Duodenal mucosa (tissue), 2 donors: ENCODE data around the gene DHRS2.
"Not testable (repeated sequence)": the region's sequence is repeated elsewhere in the genome, so short reads cannot be mapped to it uniquely, and the experiment has no call there.

ENCODE experiments used
- H3K27ac ChIP-seq: one replicate; pipeline ENCODE4 v1.7.0; 2013; ENCODE audit warnings: low read depth, low read length
- H3K27me3 ChIP-seq, 2 donors: one replicate each; pipeline ENCODE4 v1.7.0; 2013; ENCODE audit warnings: low read length in 2 of 2, control low read depth in 1 of 2; ENCODE audit not compliant: insufficient read depth in 2 of 2, control insufficient read depth in 1 of 2
- H3K36me3 ChIP-seq, 2 donors: one replicate each; pipeline ENCODE4 v1.7.0; 2013; ENCODE audit warnings: low read length in 2 of 2, control low read depth in 1 of 2; ENCODE audit not compliant: insufficient read depth in 2 of 2, control insufficient read depth in 1 of 2
- H3K4me1 ChIP-seq, 2 donors: one replicate each; pipeline ENCODE4 v1.7.0; 2013; ENCODE audit warnings: low read length in 2 of 2, control low read depth in 1 of 2; ENCODE audit not compliant: insufficient read depth in 2 of 2, control insufficient read depth in 1 of 2
- H3K4me3 ChIP-seq, 2 donors: one replicate each; pipeline ENCODE4 v1.7.0; 2013; ENCODE audit warnings: low read length in 2 of 2, low read depth in 1 of 2
- H3K9ac ChIP-seq, 2 donors: one replicate each; pipeline ENCODE4 v1.7.0; 2013; ENCODE audit warnings: low read length in 2 of 2, low read depth in 1 of 2
- H3K9me3 ChIP-seq, 2 donors: one replicate each; pipeline ENCODE4 v1.7.0; 2013; ENCODE audit warnings: low read length in 2 of 2, control low read depth in 1 of 2; ENCODE audit not compliant: control insufficient read depth in 1 of 2

DHRS2 gene

GRCh38 chr14:23681337-23681736 is 45.2 kb downstream of the DHRS2 start:
- Histone ChIP-seq H3K9ac (no peak overlapping the region), H3K4me3 (no peak overlapping the region), H3K27me3 (peaks cover 0 to 9% of the 10 kb centered on the region in 2 donors), H3K27ac (no peak overlapping the region), H3K4me1 (no peaks in the 10 kb centered on the region), H3K36me3 (no peaks in the 10 kb centered on the region), H3K9me3 (no peaks in the 10 kb centered on the region)

- H3K27me3 ChIP-seq, H3K4me1 ChIP-seq, H3K4me3 ChIP-seq, H3K9ac ChIP-seq, H3K36me3 ChIP-seq, H3K9me3 ChIP-seq, H3K27ac ChIP-seq: not testable (repeated sequence)
These were observed 53.7 kb downstream of the DHRS2 start for GRCh38 chr14:23689709-23690514.

- Histone ChIP-seq H3K4me1 (peaks cover 13 to 15% of the 10 kb centered on the region in 2 donors), H3K9ac (no peak overlapping the region), H3K9me3 (no peaks in the 10 kb centered on the region), H3K27me3 (peaks cover 0 to 4% of the 10 kb centered on the region in 2 donors), H3K4me3 (no peak overlapping the region), H3K36me3 (no peaks in the 10 kb centered on the region), H3K27ac (no peak overlapping the region)
These were observed 56.3 kb downstream of the DHRS2 start for GRCh38 chr14:23692416-23692815.

- H3K9me3 ChIP-seq, result no peaks in the 10 kb centered on the region
- no peak overlapping the region for H3K4me3 ChIP-seq
- H3K4me1 ChIP-seq, result peaks cover 13 to 15% of the 10 kb centered on the region in 2 donors
- H3K9ac ChIP-seq, result no peak overlapping the region
- peaks cover 0 to 4% of the 10 kb centered on the region in 2 donors for H3K27me3 ChIP-seq
- no peaks in the 10 kb centered on the region for H3K36me3 ChIP-seq
- H3K27ac ChIP-seq, result no peak overlapping the region
These were observed 57.1 kb downstream of the DHRS2 start for GRCh38 chr14:23693252-23693775.

- H3K27ac ChIP-seq, result no peak overlapping the region
- H3K36me3 ChIP-seq, result no peaks in the 10 kb centered on the region
- no peak overlapping the region for H3K4me3 ChIP-seq
- H3K27me3 ChIP-seq, result peaks cover 0 to 4% of the 10 kb centered on the region in 2 donors
- no peak overlapping the region for H3K9ac ChIP-seq
- H3K4me1 ChIP-seq, result peaks cover 13 to 15% of the 10 kb centered on the region in 2 donors
- H3K9me3 ChIP-seq, result no peaks in the 10 kb centered on the region
These were observed 58.2 kb downstream of the DHRS2 start for GRCh38 chr14:23694085-23694948.
